ENCODE data around the gene MACC1. TPM values are rescaled to one million over a fixed set of nuclear protein-coding genes. Genes with fewer than 3 reads are reported as not detected.
"Not testable (repeated sequence)": the region's sequence is repeated elsewhere in the genome, so short reads cannot be mapped to it uniquely, and the experiment has no call there.

The MACC1 gene
- total RNA-seq, 1 donor: 0.18 TPM

GRCh38 chr7:20129920-20130319, 87.3 kb downstream of the MACC1 start:
- DNase-seq (ENCODE audit: low read depth): no peak
- H3K4me3 ChIP-seq (ENCODE audit: low read depth, low read length): no peak overlapping the region
- no peak for TF ChIP-seq CTCF (IDR thresholded peaks at IDR 0.05; ENCODE audit: insufficient read depth, low read length)

GRCh38 chr7:20128001-20128400, 89.2 kb downstream of the MACC1 start:
- no peak for DNase-seq (ENCODE audit: low read depth)
- no peak for TF ChIP-seq CTCF (IDR thresholded peaks at IDR 0.05; ENCODE audit: insufficient read depth, low read length)
- no peak overlapping the region for H3K4me3 ChIP-seq (ENCODE audit: low read depth, low read length)

GRCh38 chr7:20126060-20126459, 91.1 kb downstream of the MACC1 start:
- DNase-seq (ENCODE audit: low read depth); H3K4me3 ChIP-seq (ENCODE audit: low read depth, low read length): not testable (repeated sequence)

- H3K4me3 ChIP-seq (ENCODE audit: low read depth, low read length); DNase-seq (ENCODE audit: low read depth): not testable (repeated sequence)
Observed at GRCh38 chr7:20124087-20124486, 93.1 kb downstream of the MACC1 start.

- not testable (repeated sequence) for H3K4me3 ChIP-seq (ENCODE audit: low read depth, low read length); DNase-seq (ENCODE audit: low read depth)
Observed at GRCh38 chr7:20122653-20123316, 94.4 kb downstream of the MACC1 start.

- TF ChIP-seq CTCF (IDR thresholded peaks at IDR 0.05; ENCODE audit: insufficient read depth, low read length): no peak
- DNase-seq (ENCODE audit: low read depth): no peak
- H3K4me3 ChIP-seq (ENCODE audit: low read depth, low read length): no peak overlapping the region
Observed at GRCh38 chr7:20122073-20122472, 95.1 kb downstream of the MACC1 start.

- H3K4me3 ChIP-seq (ENCODE audit: low read depth, low read length): no peak overlapping the region
- no peak for TF ChIP-seq CTCF (IDR thresholded peaks at IDR 0.05; ENCODE audit: insufficient read depth, low read length)
- DNase-seq (ENCODE audit: low read depth): no peak
Observed at GRCh38 chr7:20121404-20121803, 95.8 kb downstream of the MACC1 start.

- DNase-seq (ENCODE audit: low read depth): not testable (repeated sequence)
Observed at GRCh38 chr7:20120611-20121168, 96.5 kb downstream of the MACC1 start.

GRCh38 chr7:20116869-20117268, 100.3 kb downstream of the MACC1 start:
- no peak for DNase-seq (ENCODE audit: low read depth)
- TF ChIP-seq CTCF (IDR thresholded peaks at IDR 0.05; ENCODE audit: insufficient read depth, low read length): no peak
- no peak overlapping the region for H3K4me3 ChIP-seq (ENCODE audit: low read depth, low read length)

More at GRCh38 chr7:20120611-20121168, 96.5 kb downstream of the MACC1 start:
- H3K4me3 ChIP-seq (ENCODE audit: low read depth, low read length): not testable (repeated sequence)

Data from fibroblast of the aortic adventitia (primary cell).